Colonic mucosa (tissue), 4 donors: ENCODE measurements around the gene SMCR8. TPM values are rescaled to one million over a fixed set of nuclear protein-coding genes. Genes with fewer than 3 reads are reported as not detected.

Experiments used
- DNase-seq: peaks from one replicate; pipeline ENCODE4 v3.0.0-alpha.2; 2020
- H3K27ac ChIP-seq: fragments of 200-600 bp; one replicate; pipeline ENCODE4 v1.8.0; 2021
- H3K27me3 ChIP-seq: fragments of 200-600 bp; one replicate; pipeline ENCODE4 v1.8.0; 2021
- H3K36me3 ChIP-seq: fragments of 200-600 bp; one replicate; pipeline ENCODE4 v1.8.0; 2021
- H3K4me1 ChIP-seq: fragments of 200-600 bp; one replicate; pipeline ENCODE4 v1.8.0; 2021; ENCODE audit warnings: mild to moderate bottlenecking
- H3K4me3 ChIP-seq: fragments of 200-600 bp; one replicate; pipeline ENCODE4 v1.8.0; 2021
- H3K9ac ChIP-seq, 2 donors: one replicate each; pipeline ENCODE4 v1.7.0; 2013; ENCODE audit warnings: control low read depth in 2 of 2, low read depth in 2 of 2, low read length in 2 of 2
- H3K9me3 ChIP-seq: fragments of 200-600 bp; one replicate; pipeline ENCODE4 v1.8.0; 2021
- CTCF ChIP-seq: fragments of 200-600 bp; IDR thresholded peaks from one replicate; pipeline ENCODE4 v1.8.0; 2022; ENCODE audit warnings: antibody characterized with exemption, mild to moderate bottlenecking
- intact Hi-C: fragments of 100-400 bp; cut with DNase I; formaldehyde crosslinking; loops from one replicate; pipeline ENCODE4 v1.14.1; 2022
- total RNA-seq, 2 donors: library from RNA; stranded (reverse); fragmentation: NEBNext Ultra II Directional in 1 of 2; extraction: Animal tissue kit (Norgen Biotek cat#: 25700) in 1 of 2; gene quantifications; one replicate each; pipeline ENCODE4 v1.2.1, GENCODE V29; 2021
- donor health status: healthy.
- donor health status: DM: no; HTN: no; CAD: no.
- donor health status: DM: no; HTN: no; CAD: no.

The SMCR8 gene
- total RNA-seq, 2 donors from 2014 or later, result 20.5 to 21.4 TPM

- no peak overlapping the region for H3K4me3 ChIP-seq
- H3K27ac ChIP-seq, result no peak overlapping the region
- peaks cover 12% of the 10 kb centered on the region for H3K4me1 ChIP-seq
- TF ChIP-seq CTCF, result no peak
- no peaks in the 10 kb centered on the region for H3K27me3 ChIP-seq
- intact Hi-C loops, result no loop called here
- H3K9me3 ChIP-seq, result no peaks in the 10 kb centered on the region
- no peak overlapping the region for H3K9ac ChIP-seq
- DNase-seq, result no peak
- H3K36me3 ChIP-seq, result peaks cover 4% of the 10 kb centered on the region
Measured at GRCh38 chr17:18323507-18324139, 8.5 kb downstream of the SMCR8 start.

DNA sequence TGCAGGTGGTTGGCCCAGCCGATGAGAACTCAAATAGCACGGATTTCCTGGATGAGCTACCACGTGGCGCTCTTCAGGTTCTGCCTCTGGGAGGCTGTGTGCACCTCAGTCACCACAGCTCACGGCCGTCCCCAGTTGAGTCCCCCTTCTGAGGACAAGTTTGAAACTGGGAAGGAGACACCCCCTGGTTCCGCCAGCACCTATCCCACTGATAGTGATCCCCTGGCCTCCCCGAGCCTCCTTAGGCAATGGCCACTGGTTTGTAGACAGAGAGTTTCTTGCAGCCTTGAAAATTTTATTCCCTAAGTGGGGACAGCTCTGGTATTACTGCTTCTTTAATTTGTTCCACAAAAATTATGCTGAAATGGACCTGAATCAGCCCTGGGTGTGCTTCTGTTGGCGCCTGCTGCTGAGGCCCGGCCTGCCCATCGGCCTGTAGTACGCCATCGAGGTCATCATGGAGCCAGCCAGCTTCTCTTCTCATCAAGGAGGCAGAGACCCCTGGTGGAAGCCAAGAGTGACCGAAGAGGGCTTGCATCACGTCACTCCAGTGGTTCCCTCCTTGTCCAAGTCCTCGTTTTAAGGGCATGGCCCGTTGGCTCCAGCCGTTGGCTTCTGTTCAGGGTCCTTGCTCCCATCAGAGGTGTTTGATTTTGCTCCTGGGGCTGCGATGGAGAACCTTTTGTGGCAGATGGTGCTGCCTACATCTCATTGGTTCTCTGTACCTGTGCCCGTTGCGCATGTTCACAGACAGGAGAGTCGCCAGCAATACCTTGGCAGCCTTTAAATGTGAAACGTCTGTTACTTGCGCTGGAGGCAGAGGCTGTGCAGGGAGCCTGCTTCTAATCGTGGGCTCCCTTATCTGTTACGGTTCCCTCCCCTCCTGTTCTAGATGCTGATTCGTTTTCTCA, 9.3 kb downstream of the SMCR8 start:
- no peak for TF ChIP-seq CTCF
- H3K27me3 ChIP-seq, result no peaks in the 10 kb centered on the region
- no peak overlapping the region for H3K27ac ChIP-seq
- no peak overlapping the region for H3K4me3 ChIP-seq
- no peak for DNase-seq
- H3K9ac ChIP-seq, result no peak overlapping the region
- H3K36me3 ChIP-seq, result peaks cover 4% of the 10 kb centered on the region
- intact Hi-C loops, result no loop called here
- H3K9me3 ChIP-seq, result no peaks in the 10 kb centered on the region
- H3K4me1 ChIP-seq, result peaks cover 6% of the 10 kb centered on the region

- no peak for TF ChIP-seq CTCF
Measured at GRCh38 chr17:18326039-18326438, 10.9 kb downstream of the SMCR8 start.

GRCh38 chr17:18326572-18326971, 11.5 kb downstream of the SMCR8 start:
- Histone ChIP-seq H3K4me3 (no peak overlapping the region), H3K9ac (no peak overlapping the region), H3K4me1 (no peaks in the 10 kb centered on the region), H3K36me3 (peaks cover 4% of the 10 kb centered on the region), H3K27me3 (no peaks in the 10 kb centered on the region), H3K9me3 (no peaks in the 10 kb centered on the region), H3K27ac (no peak overlapping the region)
- no peak for DNase-seq
- TF ChIP-seq CTCF, result no peak
- intact Hi-C loops, result no loop called here

More at GRCh38 chr17:18326039-18326438, 10.9 kb downstream of the SMCR8 start:
- no peaks in the 10 kb centered on the region for H3K27me3 ChIP-seq
- intact Hi-C loops, result no loop called here
- H3K9me3 ChIP-seq, result no peaks in the 10 kb centered on the region
- H3K9ac ChIP-seq, result no peak overlapping the region
- no peak overlapping the region for H3K27ac ChIP-seq
- H3K4me1 ChIP-seq, result no peaks in the 10 kb centered on the region
- DNase-seq, result no peak
- H3K4me3 ChIP-seq, result no peak overlapping the region
- H3K36me3 ChIP-seq, result peaks cover 4% of the 10 kb centered on the region

- TF ChIP-seq CTCF, result no peak
- Histone ChIP-seq H3K9me3 (no peaks in the 10 kb centered on the region), H3K4me1 (no peaks in the 10 kb centered on the region), H3K9ac (no peak overlapping the region), H3K27me3 (no peaks in the 10 kb centered on the region), H3K4me3 (no peak overlapping the region), H3K36me3 (peaks cover 4% of the 10 kb centered on the region), H3K27ac (no peak overlapping the region)
- intact Hi-C loops, result no loop called here
- no peak for DNase-seq
Measured at GRCh38 chr17:18327093-18327492, 12.0 kb downstream of the SMCR8 start.
